GM13977 (cell line): Measurements from ENCODE around the gene DOCK11.

ENCODE experiments used
- DNase-seq: peaks from one replicate; pipeline ENCODE4 v3.0.0; 2012; ENCODE audit warnings: low spot score
- in situ Hi-C: fragments of 300-500 bp; cut with MboI; formaldehyde crosslinking; loops from one replicate; pipeline ENCODE4 v1.12.0; 2022; ENCODE audit warnings: low sequenced_read_pairs, low pct_unique_long_range_greater_than_20kb, mixed read lengths, inconsistent platforms; ENCODE audit not compliant: unreplicated experiment
- TF ChIP-seq, protein P1 (sequence below): IDR thresholded peaks from 2 replicates; pipeline ENCODE4 v1.5.1; 2012; ENCODE audit warnings: mild to moderate bottlenecking, control low read depth; ENCODE audit not compliant: insufficient read depth; ENCODE audit errors: extremely low read depth, missing control alignments

The DOCK11 gene

DNA sequence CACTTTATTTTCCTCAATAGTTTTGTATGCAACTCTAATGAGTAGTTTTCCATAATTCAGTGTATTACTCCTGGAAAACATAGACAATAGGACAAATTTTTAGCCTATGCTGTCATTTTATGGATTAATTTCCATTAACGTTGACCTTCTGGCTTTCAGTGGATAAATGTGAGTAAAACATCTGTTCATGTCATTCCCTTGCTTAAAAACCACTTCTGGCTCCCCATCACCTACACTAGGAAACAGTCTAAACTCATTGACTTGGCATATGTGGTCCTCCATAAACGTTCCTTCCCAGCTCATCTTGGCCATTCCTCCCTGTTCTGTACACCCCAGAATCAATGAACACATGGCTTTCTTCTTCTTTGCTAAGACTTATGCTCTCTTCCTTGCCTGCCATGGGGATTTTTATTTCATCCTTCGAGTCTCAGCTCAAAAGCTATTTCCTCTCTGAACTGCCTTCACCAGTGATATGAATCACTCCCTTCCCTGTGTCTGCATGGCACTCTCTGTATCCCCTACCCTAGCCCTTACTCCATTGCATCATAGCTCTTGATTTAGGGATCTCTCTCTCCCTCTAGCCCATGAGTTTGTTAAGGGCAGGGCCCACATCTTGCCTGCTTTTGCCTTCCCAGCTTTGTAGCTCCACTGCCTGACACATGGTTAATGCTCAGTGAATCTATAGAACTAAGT is 34.8 kb downstream of the DOCK11 start:
- in situ Hi-C loops: no loop called here
- no peak for DNase-seq
- TF ChIP-seq, protein P1, sequence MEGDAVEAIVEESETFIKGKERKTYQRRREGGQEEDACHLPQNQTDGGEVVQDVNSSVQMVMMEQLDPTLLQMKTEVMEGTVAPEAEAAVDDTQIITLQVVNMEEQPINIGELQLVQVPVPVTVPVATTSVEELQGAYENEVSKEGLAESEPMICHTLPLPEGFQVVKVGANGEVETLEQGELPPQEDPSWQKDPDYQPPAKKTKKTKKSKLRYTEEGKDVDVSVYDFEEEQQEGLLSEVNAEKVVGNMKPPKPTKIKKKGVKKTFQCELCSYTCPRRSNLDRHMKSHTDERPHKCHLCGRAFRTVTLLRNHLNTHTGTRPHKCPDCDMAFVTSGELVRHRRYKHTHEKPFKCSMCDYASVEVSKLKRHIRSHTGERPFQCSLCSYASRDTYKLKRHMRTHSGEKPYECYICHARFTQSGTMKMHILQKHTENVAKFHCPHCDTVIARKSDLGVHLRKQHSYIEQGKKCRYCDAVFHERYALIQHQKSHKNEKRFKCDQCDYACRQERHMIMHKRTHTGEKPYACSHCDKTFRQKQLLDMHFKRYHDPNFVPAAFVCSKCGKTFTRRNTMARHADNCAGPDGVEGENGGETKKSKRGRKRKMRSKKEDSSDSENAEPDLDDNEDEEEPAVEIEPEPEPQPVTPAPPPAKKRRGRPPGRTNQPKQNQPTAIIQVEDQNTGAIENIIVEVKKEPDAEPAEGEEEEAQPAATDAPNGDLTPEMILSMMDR: no peak

DNA sequence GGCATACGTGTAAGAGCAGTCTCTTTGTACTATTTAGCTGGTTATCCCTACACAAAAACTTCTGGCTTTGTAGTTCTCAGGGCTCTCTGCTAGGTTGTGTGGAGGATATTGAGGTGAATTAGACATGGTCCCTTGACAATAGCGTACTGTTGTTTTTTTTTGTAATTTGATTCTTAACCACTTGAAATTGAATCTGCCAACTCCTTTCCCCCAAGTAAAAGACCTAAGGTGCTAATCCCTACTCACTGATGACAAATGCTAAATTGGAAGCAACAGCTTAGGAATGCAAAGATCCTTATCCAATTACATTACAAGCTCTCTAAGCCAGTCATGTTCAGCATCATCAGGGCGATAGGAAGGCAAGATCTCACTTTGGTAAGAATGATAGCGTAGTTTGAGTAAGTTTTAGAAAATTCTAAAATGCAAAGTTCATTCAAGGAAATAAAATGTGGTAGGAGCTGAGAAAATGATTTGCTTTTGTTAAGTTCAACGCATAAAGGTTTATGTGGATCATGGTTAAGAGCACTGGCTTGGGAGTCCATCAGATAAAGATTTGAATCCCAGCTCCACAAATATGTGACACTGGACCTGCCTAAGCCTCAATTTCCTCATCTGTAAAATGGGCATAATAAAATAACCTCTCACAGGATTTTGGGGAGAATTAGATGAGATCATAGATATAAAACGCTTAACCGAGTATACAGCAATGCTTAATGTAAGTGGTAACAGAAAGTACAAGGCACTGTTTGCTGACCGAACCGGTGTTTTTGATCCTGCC is 39.3 kb downstream of the DOCK11 start:
- in situ Hi-C loops: no loop called here
- TF ChIP-seq, protein P1: no peak
- no peak for DNase-seq

DNA sequence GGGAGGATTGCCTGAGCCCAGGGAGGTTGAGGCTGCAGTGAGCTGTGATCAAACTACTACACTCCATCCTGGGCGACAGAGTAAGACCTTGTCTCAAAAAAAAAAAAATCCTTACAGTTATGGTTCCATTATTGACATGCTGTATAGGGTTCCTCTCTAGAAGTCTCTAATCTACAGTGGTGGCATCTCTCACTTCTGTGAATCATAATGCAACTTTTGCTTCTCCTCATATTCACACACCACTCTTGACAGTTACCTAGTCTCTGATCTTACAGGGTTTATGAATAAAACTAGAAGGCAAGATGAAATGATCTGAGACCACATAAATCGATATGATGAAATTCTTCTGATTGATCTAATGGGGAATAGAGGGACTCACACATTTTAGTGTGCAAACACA is 40.6 kb downstream of the DOCK11 start:
- TF ChIP-seq, protein P1: no peak
- in situ Hi-C loops: no loop called here
- peak; percentile 17 for DNase-seq

DNA sequence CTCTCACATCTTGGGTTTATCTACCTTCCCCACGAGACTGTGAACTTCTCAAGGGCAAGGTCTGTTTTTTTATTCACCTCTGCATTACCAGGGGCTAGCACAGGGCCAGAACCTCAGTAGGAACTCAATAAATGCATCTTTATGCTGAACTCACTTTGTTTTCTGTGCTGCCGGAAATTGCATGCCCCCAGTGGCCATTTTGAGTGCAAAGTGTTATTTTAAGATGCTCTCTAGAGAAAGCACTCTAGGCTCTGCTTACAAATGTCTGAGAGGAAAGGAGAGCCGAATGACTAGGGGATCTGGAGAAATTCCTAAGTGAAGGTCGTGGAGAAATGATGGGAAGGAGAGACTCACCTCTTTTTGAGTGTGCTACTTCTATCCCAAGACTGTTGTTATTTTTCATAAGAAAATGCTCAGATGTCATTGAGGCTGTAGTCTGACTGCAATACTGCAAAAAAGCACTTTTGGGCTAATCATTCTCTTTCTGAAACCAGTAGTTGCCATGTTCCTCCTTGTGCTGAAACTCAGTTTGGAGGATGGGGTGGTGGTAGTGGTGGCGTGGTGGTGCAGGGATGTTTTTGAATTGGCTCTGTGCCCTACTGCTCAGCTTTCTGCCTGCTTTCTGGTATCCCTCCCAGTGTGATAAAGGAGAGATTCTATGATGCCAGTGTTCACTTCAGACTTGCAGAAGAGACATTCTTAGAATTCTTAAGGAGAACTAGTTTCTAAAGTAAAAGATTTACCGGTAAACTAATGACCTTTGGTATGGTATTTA is 41.3 kb downstream of the DOCK11 start:
- no peak for DNase-seq

DNA sequence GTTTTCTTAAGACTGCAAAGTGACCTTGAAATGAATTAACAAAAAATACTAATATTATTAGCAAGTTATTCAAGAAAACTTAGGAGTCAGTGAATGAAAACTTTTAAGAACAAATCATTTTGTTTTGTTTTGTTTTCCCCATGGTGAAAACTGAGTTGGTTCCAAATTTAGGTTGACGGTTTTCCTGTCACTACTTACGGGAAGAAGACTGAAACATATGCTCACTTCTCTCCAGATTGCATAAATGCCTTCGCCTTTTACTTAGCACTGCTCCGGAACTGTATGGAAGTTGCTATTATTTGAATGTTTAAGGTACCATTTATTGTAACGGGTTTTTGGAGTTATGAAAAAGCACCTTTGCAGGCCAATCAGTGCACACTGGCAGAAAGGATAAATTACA is 42.8 kb downstream of the DOCK11 start:
- TF ChIP-seq, protein P1: no peak
- in situ Hi-C loops: no loop called here

More for the DNA sequence above, 41.3 kb downstream of the DOCK11 start:
- TF ChIP-seq, protein P1: peak; percentile 41
- in situ Hi-C loops: no loop called here

DNA sequence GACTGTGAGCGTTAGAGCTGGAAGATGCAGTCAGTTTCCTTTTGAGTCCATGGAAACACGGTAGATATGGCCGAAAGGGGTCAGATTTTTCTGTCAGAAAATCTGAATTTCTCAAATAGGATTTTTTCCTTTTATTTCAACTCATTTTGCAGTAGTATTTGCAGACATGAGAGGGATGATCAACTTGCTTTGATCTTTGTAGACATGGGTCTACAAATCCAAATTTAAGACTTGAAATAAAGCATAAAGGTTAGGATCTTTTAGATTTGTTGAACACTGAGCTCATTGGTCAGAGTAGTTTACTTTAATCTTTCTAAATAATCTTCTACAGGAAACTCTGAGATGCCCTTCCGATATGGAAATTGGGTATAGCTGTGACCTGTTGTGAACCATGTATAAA is 44.7 kb downstream of the DOCK11 start:
- TF ChIP-seq, protein P1: no peak
- in situ Hi-C loops: no loop called here
- no peak for DNase-seq

More for the DNA sequence above, 42.8 kb downstream of the DOCK11 start:
- no peak for DNase-seq
